HFFc6 (cell line): ENCODE measurements around the gene SLC15A3. TPM values are rescaled to one million over a fixed set of nuclear protein-coding genes. Genes with fewer than 3 reads are reported as not detected.

ENCODE experiments used
- DNase-seq: peaks from one replicate; pipeline ENCODE4 v3.0.0-alpha.2; 2018
- H3K27ac Mint-ChIP-seq: 2 replicates; pipeline ENCODE4 v1.8.0; 2020; ENCODE audit warnings: mild to moderate bottlenecking, mixed read lengths
- H3K27me3 Mint-ChIP-seq: 2 replicates; pipeline ENCODE4 v1.8.0; 2021; ENCODE audit warnings: mild to moderate bottlenecking, moderate library complexity, mixed read lengths; ENCODE audit not compliant: insufficient read depth
- H3K36me3 Mint-ChIP-seq: 2 replicates; pipeline ENCODE4 v1.8.0; 2021; ENCODE audit warnings: low read depth, mixed read lengths
- H3K4me1 Mint-ChIP-seq: 2 replicates; pipeline ENCODE4 v1.8.0; 2020; ENCODE audit warnings: low read depth, mixed read lengths
- H3K4me3 Mint-ChIP-seq: 2 replicates; pipeline ENCODE4 v1.8.0; 2020; ENCODE audit warnings: mild to moderate bottlenecking, moderate library complexity, mixed read lengths
- H3K9me3 Mint-ChIP-seq: 2 replicates; pipeline ENCODE4 v1.8.0; 2020; ENCODE audit warnings: mild to moderate bottlenecking, mixed read lengths
- CTCF ChIP-seq: fragments of 200-600 bp; sonication (generic); IDR thresholded peaks from 2 replicates; pipeline ENCODE4 v1.5.0; 2021; ENCODE audit warnings: antibody characterized with exemption, mild to moderate bottlenecking
- long read RNA-seq: library from polyadenylated mRNA; unstranded; transcript quantifications from one replicate; pipeline ENCODE4 v2.0.0, GENCODE V29; 2019
- total RNA-seq, 6 experiments: library from RNA; stranded (reverse); fragmentation: NEBNext Ultra II Directional; extraction: Animal tissue kit (Norgen Biotek cat#: 25700); gene quantifications; 2 replicates in 1 of 6; 3 replicates in 5 of 6; pipeline ENCODE4 v1.2.3, GENCODE V29; 2021

SLC15A3 gene
- total RNA-seq = 1 to 10 TPM; 2.7 to 6.6 (median 3.4) TPM
- long read RNA-seq, partial matches to known transcripts = 0 of 2 reads
- long read RNA-seq, other reads (novel, unspliced or antisense) = 2 of 2 reads

GRCh38 chr11:60951904-60952741, at the start of gene SLC15A3:
SLC15A3 (minus strand) TSS chr11:60952176; CDS start chr11:60951551, 625 bp downstream.
- Mint-ChIP-seq H3K36me3 (no peaks in the 10 kb centered on the region), H3K27ac (peak within 1 kb of the TSS; percentile 82), H3K9me3 (no peaks in the 10 kb centered on the region), H3K27me3 (peaks cover 3% of the 10 kb centered on the region), H3K4me3 (peak within 1 kb of the TSS; percentile 90), H3K4me1 (peaks cover 22% of the 10 kb centered on the region)
- no peak for TF ChIP-seq CTCF
- DNase-seq = no peak

GRCh38 chr11:61000426-61000825, 48.5 kb upstream of the SLC15A3 start:
- Mint-ChIP-seq H3K27me3 (peaks cover 48% of the 10 kb centered on the region), H3K4me3 (no peak overlapping the region), H3K4me1 (no peaks in the 10 kb centered on the region), H3K36me3 (no peaks in the 10 kb centered on the region), H3K9me3 (no peaks in the 10 kb centered on the region), H3K27ac (no peak overlapping the region)
- DNase-seq = no peak
- no peak for TF ChIP-seq CTCF

- Mint-ChIP-seq H3K9me3 (no peaks in the 10 kb centered on the region), H3K4me1 (no peaks in the 10 kb centered on the region; the same call in 1 of the 2 replicates), H3K27me3 (peaks cover 33% of the 10 kb centered on the region), H3K36me3 (no peaks in the 10 kb centered on the region), H3K4me3 (no peak overlapping the region), H3K27ac (no peak overlapping the region)
- DNase-seq = no peak
- TF ChIP-seq CTCF = no peak
Measured at GRCh38 chr11:60996381-60997138, 44.6 kb upstream of the SLC15A3 start.

- DNase-seq = no peak
- Mint-ChIP-seq H3K27me3 (peaks cover 37% of the 10 kb centered on the region), H3K4me3 (no peak overlapping the region), H3K36me3 (no peaks in the 10 kb centered on the region), H3K9me3 (no peaks in the 10 kb centered on the region), H3K4me1 (no peaks in the 10 kb centered on the region; the same call in 1 of the 2 replicates), H3K27ac (no peak overlapping the region)
- no peak for TF ChIP-seq CTCF
Measured at GRCh38 chr11:60995798-60996197, 43.8 kb upstream of the SLC15A3 start.

- Mint-ChIP-seq H3K27ac (no peak overlapping the region), H3K4me3 (no peak overlapping the region), H3K27me3 (peaks cover 30% of the 10 kb centered on the region), H3K4me1 (no peaks in the 10 kb centered on the region; the same call in 1 of the 2 replicates), H3K9me3 (no peaks in the 10 kb centered on the region), H3K36me3 (no peaks in the 10 kb centered on the region)
- no peak for DNase-seq
- TF ChIP-seq CTCF = no peak
Measured at GRCh38 chr11:60994541-60995080, 42.6 kb upstream of the SLC15A3 start.
